HEK293 (cell line): ENCODE measurements around the gene CSNK1E.

Experiments
- EGR2 ChIP-seq: fragments of 450-650 bp; formaldehyde crosslinking; IDR thresholded peaks from 2 replicates; pipeline ENCODE4 v1.5.1; 2016; ENCODE audit warnings: low read depth, missing biosample characterization, missing genetic modification characterization
- GLIS1 ChIP-seq: fragments of 450-650 bp; formaldehyde crosslinking; IDR thresholded peaks from 2 replicates; pipeline ENCODE4 v1.5.1; 2016; ENCODE audit warnings: missing biosample characterization, missing genetic modification characterization
- PRDM1 ChIP-seq: fragments of 450-650 bp; formaldehyde crosslinking; IDR thresholded peaks from 2 replicates; pipeline ENCODE4; 2016; ENCODE audit warnings: missing biosample characterization, missing genetic modification characterization
- SP7 ChIP-seq: fragments of 450-650 bp; formaldehyde crosslinking; IDR thresholded peaks from 2 replicates; pipeline ENCODE4 v1.5.1; 2016; ENCODE audit warnings: missing biosample characterization, missing genetic modification characterization
- ZFHX2 ChIP-seq: fragments of 450-650 bp; formaldehyde crosslinking; conservative IDR thresholded peaks from 2 replicates; pipeline ENCODE4 v1.5.1; 2016; ENCODE audit warnings: missing biosample characterization, missing genetic modification characterization
- ZFP69B ChIP-seq: fragments of 450-650 bp; formaldehyde crosslinking; IDR thresholded peaks from 2 replicates; pipeline ENCODE4 v1.5.1; 2016; ENCODE audit warnings: missing biosample characterization, missing genetic modification characterization
- ZNF132 ChIP-seq: fragments of 450-650 bp; formaldehyde crosslinking; IDR thresholded peaks from 2 replicates; pipeline ENCODE4 v1.5.1; 2017; ENCODE audit warnings: missing biosample characterization, missing genetic modification characterization, borderline replicate concordance
- ZNF155 ChIP-seq: fragments of 450-650 bp; formaldehyde crosslinking; IDR thresholded peaks from 2 replicates; pipeline ENCODE4 v1.5.1; 2016; ENCODE audit warnings: missing biosample characterization, missing genetic modification characterization
- ZNF16 ChIP-seq: fragments of 450-650 bp; formaldehyde crosslinking; IDR thresholded peaks from 2 replicates; pipeline ENCODE4 v1.5.1; 2016; ENCODE audit warnings: low read depth, missing biosample characterization, missing genetic modification characterization
- ZNF24 ChIP-seq: fragments of 450-650 bp; formaldehyde crosslinking; IDR thresholded peaks from 2 replicates; pipeline ENCODE4 v1.5.1; 2016; ENCODE audit warnings: missing biosample characterization, missing genetic modification characterization
- ZNF302 ChIP-seq: fragments of 450-650 bp; formaldehyde crosslinking; IDR thresholded peaks from 2 replicates; pipeline ENCODE4 v1.5.1; 2016; ENCODE audit warnings: missing biosample characterization, missing genetic modification characterization, low read depth
- ZNF416 ChIP-seq: fragments of 450-650 bp; formaldehyde crosslinking; IDR thresholded peaks from 2 replicates; pipeline ENCODE4 v1.5.1; 2016; ENCODE audit warnings: missing biosample characterization, missing genetic modification characterization
- ZNF423 ChIP-seq: fragments of 450-650 bp; formaldehyde crosslinking; IDR thresholded peaks from 2 replicates; pipeline ENCODE4 v1.5.1; 2016; ENCODE audit warnings: missing biosample characterization, missing genetic modification characterization
- ZNF510 ChIP-seq: fragments of 450-650 bp; formaldehyde crosslinking; IDR thresholded peaks from 2 replicates; pipeline ENCODE4 v1.5.1; 2018; ENCODE audit warnings: mild to moderate bottlenecking, missing genetic modification characterization, missing biosample characterization; ENCODE audit not compliant: insufficient replicate concordance
- ZNF629 ChIP-seq: fragments of 450-650 bp; formaldehyde crosslinking; IDR thresholded peaks from 2 replicates; pipeline ENCODE4 v1.5.1; 2017; ENCODE audit warnings: missing biosample characterization, missing genetic modification characterization
- TF ChIP-seq, protein P1 (sequence below): fragments of 450-650 bp; formaldehyde crosslinking; IDR thresholded peaks from 2 replicates; pipeline ENCODE4 v1.5.1; 2016; ENCODE audit warnings: missing biosample characterization, missing genetic modification characterization
- TF ChIP-seq, protein P2 (sequence below): fragments of 450-650 bp; formaldehyde crosslinking; conservative IDR thresholded peaks from 2 replicates; pipeline ENCODE4 v1.5.1; 2016; ENCODE audit warnings: low read depth, missing biosample characterization, missing genetic modification characterization
- TF ChIP-seq, protein P3 (sequence below): fragments of 450-650 bp; formaldehyde crosslinking; IDR thresholded peaks from 2 replicates; pipeline ENCODE4 v1.5.1; 2016; ENCODE audit warnings: missing biosample characterization, missing genetic modification characterization
- TF ChIP-seq, protein P4 (sequence below): fragments of 450-650 bp; formaldehyde crosslinking; IDR thresholded peaks from 2 replicates; pipeline ENCODE4 v1.5.1; 2017; ENCODE audit warnings: missing biosample characterization, missing genetic modification characterization
- TF ChIP-seq, protein P5 (sequence below): fragments of 450-650 bp; formaldehyde crosslinking; IDR thresholded peaks from 2 replicates; pipeline ENCODE4 v1.5.1; 2016; ENCODE audit warnings: missing biosample characterization, missing genetic modification characterization, low read depth
- TF ChIP-seq, protein P6 (sequence below): fragments of 450-650 bp; formaldehyde crosslinking; conservative IDR thresholded peaks from 2 replicates; pipeline ENCODE4 v1.5.1; 2016; ENCODE audit warnings: low read depth, missing biosample characterization, missing genetic modification characterization

Gene CSNK1E

DNA sequence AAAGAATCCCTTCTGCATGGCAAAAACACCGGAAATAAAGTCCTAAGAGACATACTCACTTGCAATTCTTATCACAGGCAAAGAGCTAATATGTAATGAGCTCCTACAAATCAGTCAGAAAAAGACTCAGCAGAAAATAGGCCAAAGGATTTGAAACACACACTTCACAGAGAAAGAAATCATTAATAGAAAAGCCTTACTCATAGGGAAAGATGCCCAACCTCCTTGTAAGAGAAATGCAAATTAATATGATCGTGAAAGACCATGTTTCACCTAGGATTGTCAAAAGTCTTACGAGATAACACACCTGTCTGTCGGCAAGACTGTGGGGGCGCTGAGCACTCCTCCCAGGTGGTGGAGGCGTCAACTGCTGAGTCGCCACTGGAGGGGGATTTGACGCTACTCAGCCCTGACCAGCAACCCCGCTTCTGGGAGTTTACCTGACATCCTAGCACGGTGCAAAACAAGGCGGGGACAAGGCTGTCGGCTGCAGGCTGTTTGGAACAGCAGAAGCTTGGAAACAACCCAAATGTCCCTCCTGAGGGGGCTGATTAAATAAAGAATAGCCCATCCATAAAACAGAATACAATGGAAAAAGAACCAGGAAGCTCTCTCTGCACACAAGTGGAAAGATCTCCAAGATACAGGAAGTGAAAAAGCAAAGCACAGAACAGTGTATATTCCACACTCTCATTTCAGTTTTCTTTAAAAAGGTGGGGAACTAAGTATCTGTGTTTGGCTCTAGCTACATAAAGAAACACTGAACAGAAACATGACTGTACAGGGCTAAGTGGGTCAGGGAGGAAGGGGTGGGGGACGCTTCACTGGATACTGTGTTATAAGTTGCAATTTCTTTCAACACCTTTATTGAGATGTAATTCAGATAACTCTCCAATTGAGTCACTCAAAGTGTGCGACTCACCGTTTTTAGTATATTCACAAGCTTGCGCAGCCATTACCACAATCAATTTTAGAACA lies 11.5 kb downstream of the CSNK1E start (continued):
- TF ChIP-seq EGR2 (tag by site-specific recombination) (0 out of 2 replicates have a peak, but pooled peaks have one; percentile 12), ZNF16 (tag by site-specific recombination) (no peak), ZFP69B (tag by site-specific recombination) (no peak), ZNF132 (tag by site-specific recombination) (no peak), ZNF302 (tag by site-specific recombination) (no peak), ZNF510 (tag by site-specific recombination) (no peak), SP7 (tag by site-specific recombination) (no peak), ZNF629 (tag by site-specific recombination) (no peak), ZNF416 (tag by site-specific recombination) (no peak), ZNF423 (no peak), GLIS1 (tag by site-specific recombination) (peak; percentile 87), ZNF24 (no peak), ZNF155 (tag by site-specific recombination) (no peak), ZFHX2 (tag by site-specific recombination) (0 out of 2 replicates have a peak, but pooled peaks have one; percentile 15), PRDM1 (tag by site-specific recombination) (peak; percentile 10; the same call in 1 of the 2 replicates)
- TF ChIP-seq, protein P1, sequence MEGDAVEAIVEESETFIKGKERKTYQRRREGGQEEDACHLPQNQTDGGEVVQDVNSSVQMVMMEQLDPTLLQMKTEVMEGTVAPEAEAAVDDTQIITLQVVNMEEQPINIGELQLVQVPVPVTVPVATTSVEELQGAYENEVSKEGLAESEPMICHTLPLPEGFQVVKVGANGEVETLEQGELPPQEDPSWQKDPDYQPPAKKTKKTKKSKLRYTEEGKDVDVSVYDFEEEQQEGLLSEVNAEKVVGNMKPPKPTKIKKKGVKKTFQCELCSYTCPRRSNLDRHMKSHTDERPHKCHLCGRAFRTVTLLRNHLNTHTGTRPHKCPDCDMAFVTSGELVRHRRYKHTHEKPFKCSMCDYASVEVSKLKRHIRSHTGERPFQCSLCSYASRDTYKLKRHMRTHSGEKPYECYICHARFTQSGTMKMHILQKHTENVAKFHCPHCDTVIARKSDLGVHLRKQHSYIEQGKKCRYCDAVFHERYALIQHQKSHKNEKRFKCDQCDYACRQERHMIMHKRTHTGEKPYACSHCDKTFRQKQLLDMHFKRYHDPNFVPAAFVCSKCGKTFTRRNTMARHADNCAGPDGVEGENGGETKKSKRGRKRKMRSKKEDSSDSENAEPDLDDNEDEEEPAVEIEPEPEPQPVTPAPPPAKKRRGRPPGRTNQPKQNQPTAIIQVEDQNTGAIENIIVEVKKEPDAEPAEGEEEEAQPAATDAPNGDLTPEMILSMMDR (tag by site-specific recombination), result peak; percentile 58
- TF ChIP-seq, protein P2, sequence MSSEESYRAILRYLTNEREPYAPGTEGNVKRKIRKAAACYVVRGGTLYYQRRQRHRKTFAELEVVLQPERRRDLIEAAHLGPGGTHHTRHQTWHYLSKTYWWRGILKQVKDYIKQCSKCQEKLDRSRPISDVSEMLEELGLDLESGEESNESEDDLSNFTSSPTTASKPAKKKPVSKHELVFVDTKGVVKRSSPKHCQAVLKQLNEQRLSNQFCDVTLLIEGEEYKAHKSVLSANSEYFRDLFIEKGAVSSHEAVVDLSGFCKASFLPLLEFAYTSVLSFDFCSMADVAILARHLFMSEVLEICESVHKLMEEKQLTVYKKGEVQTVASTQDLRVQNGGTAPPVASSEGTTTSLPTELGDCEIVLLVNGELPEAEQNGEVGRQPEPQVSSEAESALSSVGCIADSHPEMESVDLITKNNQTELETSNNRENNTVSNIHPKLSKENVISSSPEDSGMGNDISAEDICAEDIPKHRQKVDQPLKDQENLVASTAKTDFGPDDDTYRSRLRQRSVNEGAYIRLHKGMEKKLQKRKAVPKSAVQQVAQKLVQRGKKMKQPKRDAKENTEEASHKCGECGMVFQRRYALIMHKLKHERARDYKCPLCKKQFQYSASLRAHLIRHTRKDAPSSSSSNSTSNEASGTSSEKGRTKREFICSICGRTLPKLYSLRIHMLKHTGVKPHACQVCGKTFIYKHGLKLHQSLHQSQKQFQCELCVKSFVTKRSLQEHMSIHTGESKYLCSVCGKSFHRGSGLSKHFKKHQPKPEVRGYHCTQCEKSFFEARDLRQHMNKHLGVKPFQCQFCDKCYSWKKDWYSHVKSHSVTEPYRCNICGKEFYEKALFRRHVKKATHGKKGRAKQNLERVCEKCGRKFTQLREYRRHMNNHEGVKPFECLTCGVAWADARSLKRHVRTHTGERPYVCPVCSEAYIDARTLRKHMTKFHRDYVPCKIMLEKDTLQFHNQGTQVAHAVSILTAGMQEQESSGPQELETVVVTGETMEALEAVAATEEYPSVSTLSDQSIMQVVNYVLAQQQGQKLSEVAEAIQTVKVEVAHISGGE (tag by site-specific recombination), result no peak
- TF ChIP-seq, protein P3, sequence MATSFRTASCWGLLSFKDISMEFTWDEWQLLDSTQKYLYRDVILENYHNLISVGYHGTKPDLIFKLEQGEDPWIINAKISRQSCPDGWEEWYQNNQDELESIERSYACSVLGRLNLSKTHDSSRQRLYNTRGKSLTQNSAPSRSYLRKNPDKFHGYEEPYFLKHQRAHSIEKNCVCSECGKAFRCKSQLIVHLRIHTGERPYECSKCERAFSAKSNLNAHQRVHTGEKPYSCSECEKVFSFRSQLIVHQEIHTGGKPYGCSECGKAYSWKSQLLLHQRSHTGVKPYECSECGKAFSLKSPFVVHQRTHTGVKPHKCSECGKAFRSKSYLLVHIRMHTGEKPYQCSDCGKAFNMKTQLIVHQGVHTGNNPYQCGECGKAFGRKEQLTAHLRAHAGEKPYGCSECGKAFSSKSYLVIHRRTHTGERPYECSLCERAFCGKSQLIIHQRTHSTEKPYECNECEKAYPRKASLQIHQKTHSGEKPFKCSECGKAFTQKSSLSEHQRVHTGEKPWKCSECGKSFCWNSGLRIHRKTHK (tag by site-specific recombination), result no peak
- TF ChIP-seq, protein P4, sequence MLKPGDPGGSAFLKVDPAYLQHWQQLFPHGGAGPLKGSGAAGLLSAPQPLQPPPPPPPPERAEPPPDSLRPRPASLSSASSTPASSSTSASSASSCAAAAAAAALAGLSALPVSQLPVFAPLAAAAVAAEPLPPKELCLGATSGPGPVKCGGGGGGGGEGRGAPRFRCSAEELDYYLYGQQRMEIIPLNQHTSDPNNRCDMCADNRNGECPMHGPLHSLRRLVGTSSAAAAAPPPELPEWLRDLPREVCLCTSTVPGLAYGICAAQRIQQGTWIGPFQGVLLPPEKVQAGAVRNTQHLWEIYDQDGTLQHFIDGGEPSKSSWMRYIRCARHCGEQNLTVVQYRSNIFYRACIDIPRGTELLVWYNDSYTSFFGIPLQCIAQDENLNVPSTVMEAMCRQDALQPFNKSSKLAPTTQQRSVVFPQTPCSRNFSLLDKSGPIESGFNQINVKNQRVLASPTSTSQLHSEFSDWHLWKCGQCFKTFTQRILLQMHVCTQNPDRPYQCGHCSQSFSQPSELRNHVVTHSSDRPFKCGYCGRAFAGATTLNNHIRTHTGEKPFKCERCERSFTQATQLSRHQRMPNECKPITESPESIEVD (tag by site-specific recombination), result peak; percentile 68
- TF ChIP-seq, protein P5, sequence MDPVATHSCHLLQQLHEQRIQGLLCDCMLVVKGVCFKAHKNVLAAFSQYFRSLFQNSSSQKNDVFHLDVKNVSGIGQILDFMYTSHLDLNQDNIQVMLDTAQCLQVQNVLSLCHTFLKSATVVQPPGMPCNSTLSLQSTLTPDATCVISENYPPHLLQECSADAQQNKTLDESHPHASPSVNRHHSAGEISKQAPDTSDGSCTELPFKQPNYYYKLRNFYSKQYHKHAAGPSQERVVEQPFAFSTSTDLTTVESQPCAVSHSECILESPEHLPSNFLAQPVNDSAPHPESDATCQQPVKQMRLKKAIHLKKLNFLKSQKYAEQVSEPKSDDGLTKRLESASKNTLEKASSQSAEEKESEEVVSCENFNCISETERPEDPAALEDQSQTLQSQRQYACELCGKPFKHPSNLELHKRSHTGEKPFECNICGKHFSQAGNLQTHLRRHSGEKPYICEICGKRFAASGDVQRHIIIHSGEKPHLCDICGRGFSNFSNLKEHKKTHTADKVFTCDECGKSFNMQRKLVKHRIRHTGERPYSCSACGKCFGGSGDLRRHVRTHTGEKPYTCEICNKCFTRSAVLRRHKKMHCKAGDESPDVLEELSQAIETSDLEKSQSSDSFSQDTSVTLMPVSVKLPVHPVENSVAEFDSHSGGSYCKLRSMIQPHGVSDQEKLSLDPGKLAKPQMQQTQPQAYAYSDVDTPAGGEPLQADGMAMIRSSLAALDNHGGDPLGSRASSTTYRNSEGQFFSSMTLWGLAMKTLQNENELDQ (tag by site-specific recombination), result no peak
- TF ChIP-seq, protein P6, sequence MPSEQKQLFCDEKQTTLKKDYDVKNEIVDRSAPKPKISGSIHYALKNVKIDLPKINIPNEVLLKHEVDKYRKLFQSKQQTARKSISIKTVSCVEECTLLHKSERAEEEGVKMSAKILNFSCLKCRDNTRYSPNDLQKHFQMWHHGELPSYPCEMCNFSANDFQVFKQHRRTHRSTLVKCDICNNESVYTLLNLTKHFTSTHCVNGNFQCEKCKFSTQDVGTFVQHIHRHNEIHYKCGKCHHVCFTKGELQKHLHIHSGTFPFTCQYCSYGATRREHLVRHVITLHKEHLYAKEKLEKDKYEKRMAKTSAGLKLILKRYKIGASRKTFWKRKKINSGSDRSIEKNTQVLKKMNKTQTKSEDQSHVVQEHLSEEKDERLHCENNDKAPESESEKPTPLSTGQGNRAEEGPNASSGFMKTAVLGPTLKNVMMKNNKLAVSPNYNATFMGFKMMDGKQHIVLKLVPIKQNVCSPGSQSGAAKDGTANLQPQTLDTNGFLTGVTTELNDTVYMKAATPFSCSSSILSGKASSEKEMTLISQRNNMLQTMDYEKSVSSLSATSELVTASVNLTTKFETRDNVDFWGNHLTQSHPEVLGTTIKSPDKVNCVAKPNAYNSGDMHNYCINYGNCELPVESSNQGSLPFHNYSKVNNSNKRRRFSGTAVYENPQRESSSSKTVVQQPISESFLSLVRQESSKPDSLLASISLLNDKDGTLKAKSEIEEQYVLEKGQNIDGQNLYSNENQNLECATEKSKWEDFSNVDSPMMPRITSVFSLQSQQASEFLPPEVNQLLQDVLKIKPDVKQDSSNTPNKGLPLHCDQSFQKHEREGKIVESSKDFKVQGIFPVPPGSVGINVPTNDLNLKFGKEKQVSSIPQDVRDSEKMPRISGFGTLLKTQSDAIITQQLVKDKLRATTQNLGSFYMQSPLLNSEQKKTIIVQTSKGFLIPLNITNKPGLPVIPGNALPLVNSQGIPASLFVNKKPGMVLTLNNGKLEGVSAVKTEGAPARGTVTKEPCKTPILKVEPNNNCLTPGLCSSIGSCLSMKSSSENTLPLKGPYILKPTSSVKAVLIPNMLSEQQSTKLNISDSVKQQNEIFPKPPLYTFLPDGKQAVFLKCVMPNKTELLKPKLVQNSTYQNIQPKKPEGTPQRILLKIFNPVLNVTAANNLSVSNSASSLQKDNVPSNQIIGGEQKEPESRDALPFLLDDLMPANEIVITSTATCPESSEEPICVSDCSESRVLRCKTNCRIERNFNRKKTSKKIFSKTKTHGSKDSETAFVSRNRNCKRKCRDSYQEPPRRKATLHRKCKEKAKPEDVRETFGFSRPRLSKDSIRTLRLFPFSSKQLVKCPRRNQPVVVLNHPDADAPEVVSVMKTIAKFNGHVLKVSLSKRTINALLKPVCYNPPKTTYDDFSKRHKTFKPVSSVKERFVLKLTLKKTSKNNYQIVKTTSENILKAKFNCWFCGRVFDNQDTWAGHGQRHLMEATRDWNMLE (tag by site-specific recombination), result no peak
